ENCODE measurements around the gene HBE1.
"Not testable (repeated sequence)": the region's sequence is repeated elsewhere in the genome, so short reads cannot be mapped to it uniquely, and the experiment has no call there.

HBE1 gene

DNA sequence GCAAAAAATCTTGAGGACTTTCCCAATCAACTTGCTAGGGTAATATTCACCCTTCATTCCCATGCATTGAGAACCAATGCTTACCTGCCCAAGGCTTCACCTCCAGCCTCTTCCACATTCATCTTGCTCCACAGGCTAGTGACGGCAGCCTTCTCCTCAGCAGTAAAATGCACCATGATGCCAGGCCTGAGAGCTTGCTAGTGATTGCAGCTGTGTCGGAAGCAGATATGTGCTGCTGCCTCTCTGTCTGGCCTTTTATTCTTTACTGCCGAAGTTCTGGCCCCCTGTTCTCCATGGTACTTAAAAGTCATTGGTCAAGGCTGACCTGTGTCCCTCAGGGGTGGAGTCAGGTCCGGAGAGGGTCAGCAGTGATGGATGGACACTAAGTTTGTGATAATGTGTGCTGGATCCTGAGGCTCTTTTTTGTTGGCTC is at the start of gene HBE1:
TSS of gene HBE1 (minus strand) at position 231 of the 433 bp plus-strand sequence. CDS start at position 176, 55 bp downstream.
- no peak for DNase-seq (ENCODE audit: low spot score)

DNA sequence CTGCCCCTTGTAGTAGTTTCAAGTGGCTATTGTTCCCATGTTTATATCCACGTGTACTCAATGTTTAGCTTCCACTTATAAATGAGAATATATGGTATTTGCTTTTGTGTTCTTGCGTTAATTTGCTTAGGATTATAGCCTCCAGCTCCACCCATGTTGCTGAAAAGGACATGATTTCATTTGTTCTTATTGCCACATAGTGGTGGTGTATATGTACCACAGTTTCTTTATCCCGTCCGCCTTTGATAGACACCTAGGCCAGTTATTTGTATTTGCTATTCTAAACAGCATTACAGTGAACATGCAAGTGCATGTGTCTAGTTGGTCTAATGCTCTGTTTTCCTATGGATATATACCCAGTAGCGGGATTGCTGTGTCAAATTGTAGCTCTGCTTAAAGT is 47.5 kb upstream of the HBE1 start:
- DNase-seq (ENCODE audit: low spot score), result no peak

DNA sequence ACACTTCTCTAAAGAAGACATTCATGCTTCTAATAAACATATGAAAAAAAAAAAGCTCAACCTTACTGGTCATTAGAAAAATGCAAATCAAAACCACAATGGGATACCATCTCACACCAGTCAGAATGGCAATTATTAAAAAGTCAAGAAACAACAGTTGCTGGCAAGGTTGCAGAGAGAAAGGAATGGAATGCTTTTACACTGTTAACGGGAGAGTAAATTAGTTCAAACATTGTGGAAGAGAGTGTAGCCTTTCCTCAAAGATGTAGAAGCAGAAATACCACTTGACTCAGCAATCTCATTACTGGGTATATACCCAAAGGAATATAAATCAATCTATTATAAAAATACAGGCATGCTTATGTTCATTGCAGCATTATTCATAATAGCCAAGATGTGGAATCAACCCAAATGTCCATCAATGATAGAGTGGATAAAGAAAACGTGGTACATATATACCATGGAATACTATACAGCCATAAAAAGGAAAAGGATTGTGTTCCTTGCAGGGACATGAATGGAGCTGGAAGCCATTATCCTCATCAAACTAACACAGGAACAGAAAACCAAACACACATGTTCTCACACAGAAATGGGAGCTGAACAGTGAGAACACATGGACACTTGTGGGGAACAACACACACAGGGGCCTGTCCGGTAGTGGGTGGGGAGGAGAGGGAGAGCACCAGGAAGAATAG is 43.7 kb upstream of the HBE1 start:
- not testable (repeated sequence) for DNase-seq (ENCODE audit: low spot score)

DNA sequence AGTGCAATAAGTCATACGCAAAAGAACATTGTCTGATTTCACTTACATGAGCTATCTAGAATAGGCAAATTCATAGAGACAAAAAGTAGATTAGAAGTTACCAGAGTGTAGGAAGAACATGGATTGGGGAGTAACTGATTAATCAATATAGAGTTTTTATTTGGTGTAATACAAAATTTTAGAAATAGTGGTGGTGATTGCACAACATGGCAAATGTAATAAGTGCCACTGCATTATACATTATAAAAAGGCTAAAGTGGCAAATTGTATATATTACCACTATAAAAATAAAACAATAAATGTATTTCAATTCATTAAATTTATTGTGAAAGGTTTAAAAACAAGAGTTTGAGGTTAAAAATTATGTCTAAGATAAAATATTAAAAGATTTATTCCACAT is 40.7 kb upstream of the HBE1 start:
- DNase-seq (ENCODE audit: low spot score), result no peak

DNA sequence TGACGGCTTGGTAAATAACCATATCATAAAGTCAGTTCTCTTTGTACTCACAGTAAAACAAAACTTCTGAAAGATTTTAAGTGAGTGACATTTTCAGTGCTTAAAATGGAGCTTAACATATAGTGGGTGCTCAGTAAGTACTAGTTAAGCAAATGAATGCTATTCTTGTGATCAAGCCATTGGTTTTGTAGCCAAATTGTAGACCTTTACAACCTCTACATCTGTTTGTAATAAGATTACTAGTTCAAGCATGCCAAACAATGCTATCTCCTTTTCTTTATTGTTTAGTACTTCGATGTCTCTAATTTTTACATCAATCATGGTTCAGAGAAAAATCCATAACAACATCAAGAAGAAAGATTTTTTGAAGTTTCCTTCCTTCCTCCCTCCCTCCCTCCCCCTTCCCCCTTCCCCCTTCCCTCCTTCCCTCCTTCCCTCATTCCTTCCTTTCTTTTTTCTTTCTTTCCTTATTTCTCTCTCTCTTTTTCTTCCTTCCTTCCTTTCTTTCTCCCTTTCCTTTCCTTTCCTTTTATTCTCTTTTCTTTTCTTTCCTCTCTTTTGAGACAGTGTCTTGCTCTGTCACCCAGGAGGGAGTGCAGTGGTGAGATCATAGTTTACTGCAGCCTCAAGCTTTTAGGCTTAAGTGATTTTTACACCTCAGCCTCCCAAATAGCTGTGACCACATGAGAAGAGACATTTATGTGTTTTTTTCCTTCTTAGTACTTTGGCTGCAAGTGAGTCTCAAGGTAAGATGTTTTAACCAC is 37.7 kb upstream of the HBE1 start:
- DNase-seq (ENCODE audit: low spot score), result no peak

DNA sequence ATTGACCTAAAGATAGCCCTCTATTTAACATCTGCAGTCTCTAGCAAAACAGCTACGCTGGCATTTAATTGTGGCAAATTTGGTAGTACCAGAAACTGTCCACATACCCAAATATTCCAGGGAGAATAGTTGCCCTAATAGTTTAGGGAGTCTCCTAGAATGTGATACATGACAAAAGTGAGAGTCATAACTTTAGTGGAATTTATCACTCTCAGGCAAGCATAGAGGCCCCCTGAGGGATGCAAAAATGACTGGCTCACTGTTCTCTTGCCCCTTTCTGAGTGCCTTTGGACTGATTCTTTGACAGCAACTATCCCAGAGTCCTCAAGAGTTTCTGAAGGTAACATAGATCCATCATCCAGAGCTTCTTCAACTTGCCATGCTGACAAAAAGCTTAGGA is 34.3 kb upstream of the HBE1 start:
- peak; percentile 40 for DNase-seq (ENCODE audit: low spot score)

DNA sequence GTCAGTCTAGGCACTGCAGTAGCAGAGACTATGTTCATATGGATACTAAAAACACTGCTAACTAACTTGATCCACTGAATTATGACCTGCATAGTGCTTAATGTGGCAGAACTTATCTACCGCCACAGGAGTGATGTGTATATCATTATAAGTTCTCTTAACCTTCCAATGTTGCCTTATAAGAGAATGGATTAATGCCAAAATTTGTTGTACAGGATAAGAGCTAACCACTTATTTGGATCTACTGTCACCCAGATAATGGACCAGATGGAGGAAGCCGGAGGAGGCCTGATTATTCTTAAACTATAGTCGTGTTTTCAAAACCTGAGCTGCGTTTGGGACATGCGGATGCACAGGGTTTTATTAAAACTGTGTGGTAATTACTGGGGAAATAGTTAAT is 33.9 kb upstream of the HBE1 start:
- no peak for DNase-seq (ENCODE audit: low spot score)

DNA sequence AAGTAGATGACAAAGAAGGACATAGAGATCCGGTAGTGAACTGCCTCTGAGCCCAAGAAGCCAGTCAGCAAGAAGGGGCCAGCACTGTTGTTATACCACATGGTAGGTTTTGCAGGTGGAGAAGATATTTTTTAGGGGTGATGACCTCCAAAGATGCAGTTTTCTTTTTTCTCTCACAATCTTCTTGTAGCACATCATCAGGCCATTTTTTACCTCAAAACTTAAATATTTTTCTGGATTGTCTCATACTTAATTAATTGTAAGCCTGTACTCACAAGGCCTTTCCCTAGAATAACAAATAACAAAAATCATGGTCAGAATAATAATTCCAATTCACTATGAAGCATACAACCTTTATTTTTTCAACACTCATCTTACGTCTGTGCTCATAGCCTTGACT is 32.1 kb upstream of the HBE1 start, which contains the start of gene OR51B4:
TSS of gene OR51B4 (minus strand) at position 101 of the 400 bp plus-strand sequence. CDS start at position 101, 0 bp downstream.
- no peak for DNase-seq (ENCODE audit: low spot score)

DNA sequence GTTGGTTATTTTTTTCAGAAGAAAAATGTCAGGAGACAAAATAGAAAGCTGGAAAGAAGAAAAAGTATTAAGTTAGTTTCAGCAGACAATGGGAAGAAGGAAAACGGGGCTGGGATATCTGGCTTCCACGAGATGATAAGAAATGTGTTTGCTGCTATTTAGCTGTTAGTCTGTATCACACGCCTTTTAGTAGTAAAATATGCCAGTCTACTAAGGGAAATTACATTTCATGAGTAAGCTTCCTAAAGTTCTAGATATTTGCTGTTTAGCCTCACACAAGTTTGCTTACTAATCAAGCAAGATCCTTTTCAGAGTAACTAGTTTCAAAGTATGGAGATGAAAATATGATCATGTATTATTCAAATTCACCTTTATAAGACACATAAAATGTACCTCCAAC is 30.5 kb upstream of the HBE1 start:
- DNase-seq (ENCODE audit: low spot score), result no peak

DNA sequence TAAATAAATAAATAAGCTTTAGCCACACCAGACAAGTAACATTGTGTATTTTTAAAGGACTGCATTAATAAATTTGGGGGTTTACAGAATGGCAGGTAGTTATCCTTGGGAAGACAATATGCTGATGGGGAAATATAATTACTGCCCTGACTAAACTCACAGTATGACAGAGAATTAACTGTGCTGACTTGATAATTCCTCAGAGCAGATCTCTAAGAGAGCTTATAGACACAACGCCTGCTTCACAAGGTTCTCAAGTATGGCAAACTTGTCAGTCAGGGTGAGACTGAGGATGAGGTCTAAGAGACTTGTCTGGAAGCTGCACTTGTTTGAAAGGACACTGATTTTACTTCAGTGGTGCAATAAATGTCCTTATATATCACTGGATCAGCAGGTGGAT is 28.7 kb upstream of the HBE1 start:
- DNase-seq (ENCODE audit: low spot score), result no peak

DNA sequence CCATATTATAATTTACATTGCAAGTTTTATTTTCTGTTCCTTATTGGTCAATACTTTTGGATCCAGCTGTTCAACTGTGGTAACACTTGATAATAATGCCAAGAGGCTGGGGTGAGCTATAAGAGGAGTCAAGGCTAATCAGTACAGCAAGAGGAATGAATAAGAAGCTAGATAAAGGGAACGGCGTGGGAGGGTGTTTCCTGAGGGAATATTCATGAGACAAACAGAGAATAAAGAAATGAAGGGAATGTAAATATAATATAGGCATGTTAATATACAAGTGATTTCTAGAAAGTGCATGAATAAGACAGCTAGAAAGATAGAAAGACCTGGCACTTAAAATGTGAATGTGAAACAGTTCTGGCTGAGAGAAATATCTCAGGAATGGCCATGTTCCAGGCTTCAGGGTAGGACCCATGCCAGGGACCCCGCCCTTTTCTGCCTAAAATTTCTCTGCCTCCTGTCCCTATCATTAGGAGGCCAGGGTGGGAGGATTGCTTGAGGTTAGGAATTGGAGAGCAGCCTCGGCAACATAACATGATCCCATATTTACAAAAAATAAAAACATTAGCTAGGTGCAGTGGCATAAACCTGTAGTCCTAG is 28.1 kb upstream of the HBE1 start:
- DNase-seq (ENCODE audit: low spot score), result no peak

DNA sequence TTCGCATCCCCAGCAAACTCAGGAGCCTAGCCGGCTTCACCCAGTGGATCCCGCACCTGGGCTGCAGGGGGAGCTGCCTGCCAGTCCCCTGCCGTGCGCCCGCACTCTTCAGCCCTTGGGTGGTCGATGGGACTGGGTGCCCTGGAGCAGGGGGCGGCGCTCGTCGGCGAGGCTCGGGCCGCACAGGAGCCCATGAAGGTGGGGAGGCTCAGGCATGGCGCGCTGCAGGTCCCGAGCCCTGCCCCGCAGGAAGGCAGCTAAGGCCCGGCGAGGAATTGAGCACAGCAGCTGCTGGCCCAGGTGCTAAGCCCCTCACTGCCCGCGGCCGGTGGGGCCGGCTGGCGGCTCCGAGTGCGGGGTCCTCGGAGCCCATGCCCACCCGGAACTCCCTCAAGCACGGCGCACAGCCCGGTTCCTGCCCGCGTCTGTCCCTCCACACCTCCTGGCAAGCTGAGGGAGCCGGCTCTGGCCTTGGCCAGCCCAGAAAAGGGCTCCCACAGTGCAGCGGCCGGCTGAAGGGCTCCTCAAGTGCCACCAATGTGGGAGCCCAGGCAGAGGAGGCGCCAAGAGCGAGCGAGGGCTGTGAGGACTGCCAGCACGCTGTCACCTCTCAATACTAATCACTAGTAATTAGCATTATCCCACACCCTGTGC is 24.7 kb upstream of the HBE1 start:
- DNase-seq (ENCODE audit: low spot score), result not testable (repeated sequence)

DNA sequence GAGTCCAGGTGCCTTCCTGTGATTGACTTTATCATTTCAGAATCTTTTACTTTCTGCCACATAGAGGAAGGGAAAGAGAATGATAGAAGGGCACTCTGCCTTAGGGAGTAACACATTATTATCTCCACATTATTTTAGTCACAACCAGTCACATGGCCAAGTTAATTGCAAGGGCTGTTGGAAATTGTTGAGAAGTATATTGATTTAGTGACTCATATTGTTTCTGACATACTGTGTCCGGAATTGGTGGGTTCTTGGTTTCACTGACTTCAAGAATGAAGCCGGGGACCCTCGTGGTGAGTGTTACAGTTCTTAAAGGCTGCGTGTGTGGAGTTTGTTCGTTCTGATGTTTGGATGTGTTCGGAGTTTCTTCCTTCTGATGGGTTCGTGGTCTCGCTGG is 23.3 kb upstream of the HBE1 start:
- DNase-seq (ENCODE audit: low spot score), result no peak

DNA sequence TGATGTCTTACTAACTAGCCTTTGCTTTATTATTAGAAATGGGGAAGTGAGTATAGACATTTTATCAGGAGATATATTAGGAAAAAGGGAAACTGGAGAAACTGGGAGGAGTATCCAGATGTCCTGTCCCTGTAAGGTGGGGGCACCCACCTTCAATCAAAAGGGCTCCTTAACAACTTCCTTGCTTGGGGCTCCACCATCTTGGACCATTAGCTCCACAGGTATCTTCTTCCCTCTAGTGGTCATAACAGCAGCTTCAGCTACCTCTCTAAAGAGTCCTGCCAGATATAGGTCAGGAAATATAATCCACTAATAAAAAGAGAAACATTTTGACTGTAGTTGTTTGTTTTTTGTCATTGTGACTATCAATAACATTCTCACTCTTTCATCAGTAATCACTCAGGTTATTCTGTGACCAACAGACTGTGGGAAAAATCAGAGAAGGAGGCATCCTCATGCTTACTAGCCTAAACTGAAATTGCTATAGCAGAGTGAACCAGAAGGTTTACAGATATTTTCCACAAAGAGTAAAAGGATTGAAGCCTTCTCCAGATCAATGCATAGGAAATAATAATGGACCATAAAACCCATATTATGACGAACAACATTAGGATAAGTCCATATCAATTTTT is 21.6 kb upstream of the HBE1 start:
- DNase-seq (ENCODE audit: low spot score), result peak; percentile 12

DNA sequence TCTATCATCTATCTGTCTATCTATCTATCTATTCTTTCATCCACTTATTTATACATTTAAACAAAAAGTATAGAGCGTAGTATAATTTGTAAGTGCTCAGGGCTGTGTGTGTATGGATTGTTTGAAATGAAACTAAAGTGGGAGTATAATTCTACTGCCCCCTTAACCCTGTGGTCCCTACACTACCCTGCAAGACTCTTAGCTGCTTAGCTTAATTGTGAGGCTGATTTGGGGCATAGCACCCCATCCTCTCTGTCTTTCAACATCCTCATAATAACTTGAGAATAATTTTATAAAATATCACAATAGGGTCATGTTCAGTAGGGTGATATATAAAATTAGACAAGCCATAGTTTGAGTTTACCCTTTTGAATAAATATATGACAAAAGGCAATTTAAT is 20.4 kb upstream of the HBE1 start:
- no peak for DNase-seq (ENCODE audit: low spot score)

DNA sequence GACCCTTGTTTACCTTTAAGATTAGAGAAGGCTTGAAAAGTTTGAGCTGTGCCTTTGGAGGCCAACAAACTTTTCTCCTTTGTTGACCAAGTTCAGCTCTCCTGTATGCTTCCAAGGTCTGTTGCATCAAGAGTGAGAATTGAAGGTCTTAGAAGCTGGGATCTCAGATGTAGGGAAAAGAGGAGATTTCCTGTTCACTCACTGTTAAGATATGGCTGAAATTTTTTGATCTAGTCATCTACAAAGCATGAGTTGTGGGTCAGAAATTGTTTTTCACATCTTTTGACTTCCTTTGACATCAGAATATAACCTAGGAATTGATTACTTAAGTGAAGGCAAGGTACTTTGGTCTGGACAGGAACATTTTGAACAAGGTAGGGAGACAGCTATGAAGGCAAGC is 20.0 kb upstream of the HBE1 start:
- no peak for DNase-seq (ENCODE audit: low spot score)

DNA sequence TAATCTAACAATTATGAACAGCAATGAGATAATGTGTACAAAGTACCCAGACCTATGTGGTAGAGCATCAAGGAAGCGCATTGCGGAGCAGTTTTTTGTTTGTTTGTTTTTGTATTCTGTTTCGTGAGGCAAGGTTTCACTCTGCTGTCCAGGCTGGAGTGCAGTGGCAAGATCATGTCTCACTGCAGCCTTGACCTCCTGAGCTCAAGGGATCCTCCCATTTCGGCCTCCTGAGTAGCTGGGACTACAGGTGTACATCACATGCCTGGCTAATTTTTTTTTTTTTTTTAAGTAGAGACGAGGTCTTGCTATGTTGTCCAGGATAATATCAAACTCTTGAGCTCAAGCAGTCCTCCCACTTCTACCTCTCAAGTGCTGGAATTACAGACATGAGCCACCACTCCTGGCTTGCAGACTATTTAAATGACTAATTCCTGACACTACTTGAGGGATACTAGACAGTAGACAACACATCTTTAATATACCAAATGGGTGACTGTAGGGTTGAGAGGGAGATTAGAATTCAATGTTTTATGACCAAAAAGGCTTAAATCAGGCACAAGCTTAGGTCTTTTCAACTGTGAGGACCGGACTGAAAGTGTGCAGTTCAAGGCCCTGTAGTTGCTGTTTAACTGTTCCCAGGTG is 19.3 kb upstream of the HBE1 start:
- DNase-seq (ENCODE audit: low spot score), result no peak

DNA sequence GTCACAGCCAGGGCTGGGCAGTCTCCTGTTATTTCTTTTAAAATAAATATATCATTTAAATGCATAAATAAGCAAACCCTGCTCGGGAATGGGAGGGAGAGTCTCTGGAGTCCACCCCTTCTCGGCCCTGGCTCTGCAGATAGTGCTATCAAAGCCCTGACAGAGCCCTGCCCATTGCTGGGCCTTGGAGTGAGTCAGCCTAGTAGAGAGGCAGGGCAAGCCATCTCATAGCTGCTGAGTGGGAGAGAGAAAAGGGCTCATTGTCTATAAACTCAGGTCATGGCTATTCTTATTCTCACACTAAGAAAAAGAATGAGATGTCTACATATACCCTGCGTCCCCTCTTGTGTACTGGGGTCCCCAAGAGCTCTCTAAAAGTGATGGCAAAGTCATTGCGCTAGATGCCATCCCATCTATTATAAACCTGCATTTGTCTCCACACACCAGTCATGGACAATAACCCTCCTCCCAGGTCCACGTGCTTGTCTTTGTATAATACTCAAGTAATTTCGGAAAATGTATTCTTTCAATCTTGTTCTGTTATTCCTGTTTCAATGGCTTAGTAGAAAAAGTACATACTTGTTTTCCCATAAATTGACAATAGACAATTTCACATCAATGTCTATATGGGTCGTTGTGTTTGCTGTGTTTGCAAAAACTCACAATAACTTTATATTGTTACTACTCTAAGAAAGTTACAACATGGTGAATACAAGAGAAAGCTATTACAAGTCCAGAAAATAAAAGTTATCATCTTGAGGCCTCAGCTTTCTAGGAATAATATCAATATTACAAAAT is 18.6 kb upstream of the HBE1 start:
- DNase-seq (ENCODE audit: low spot score), result no peak

DNA sequence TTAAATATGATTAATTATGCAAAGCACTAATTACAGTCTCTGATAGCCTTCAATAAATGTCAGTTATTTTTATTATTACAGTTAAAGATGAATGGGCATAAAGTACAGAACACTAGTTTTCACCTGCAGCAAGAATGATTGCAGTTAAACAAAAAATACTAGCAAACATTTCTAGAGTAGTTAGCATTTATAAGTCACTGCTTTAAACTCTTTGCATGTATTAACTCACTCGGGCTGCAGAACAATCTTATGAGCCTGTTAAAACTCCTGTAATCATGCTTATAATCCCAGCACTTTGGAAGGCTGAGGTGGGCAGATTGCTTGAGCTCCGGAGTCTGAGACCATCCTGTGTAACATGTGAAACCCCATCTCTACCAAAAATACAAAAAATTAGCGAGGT is 17.2 kb upstream of the HBE1 start:
- no peak for DNase-seq (ENCODE audit: low spot score)

DNA sequence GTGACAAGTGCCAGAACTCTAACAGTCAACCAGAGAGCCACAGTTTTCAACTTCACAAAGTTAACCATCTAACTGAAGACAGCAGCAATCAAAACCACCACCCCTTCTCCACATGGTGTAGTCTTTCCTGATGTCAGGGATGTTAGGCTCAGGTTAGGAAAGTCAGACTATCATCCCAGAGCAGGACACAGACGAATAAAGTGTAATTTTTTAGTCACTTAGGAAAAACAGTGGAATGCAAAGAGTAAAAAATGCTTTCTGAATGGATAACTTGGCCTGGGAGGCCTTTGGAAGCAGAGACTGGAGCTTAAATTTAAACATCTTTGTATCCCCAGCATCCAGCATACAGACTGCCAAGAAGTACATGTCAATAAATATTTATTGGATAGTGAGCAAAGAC is 16.6 kb upstream of the HBE1 start:
- DNase-seq (ENCODE audit: low spot score), result no peak
